ENCODE measurements around the gene SORBS1. TPM values are rescaled to one million over a fixed set of nuclear protein-coding genes. Genes with fewer than 3 reads are reported as not detected.
A peak's percentile ranks its signal among the peaks of the same experiment; 100 is the strongest.

SORBS1 gene
- total RNA-seq, 1 donor from 2014 or later: 30.7 TPM

DNA sequence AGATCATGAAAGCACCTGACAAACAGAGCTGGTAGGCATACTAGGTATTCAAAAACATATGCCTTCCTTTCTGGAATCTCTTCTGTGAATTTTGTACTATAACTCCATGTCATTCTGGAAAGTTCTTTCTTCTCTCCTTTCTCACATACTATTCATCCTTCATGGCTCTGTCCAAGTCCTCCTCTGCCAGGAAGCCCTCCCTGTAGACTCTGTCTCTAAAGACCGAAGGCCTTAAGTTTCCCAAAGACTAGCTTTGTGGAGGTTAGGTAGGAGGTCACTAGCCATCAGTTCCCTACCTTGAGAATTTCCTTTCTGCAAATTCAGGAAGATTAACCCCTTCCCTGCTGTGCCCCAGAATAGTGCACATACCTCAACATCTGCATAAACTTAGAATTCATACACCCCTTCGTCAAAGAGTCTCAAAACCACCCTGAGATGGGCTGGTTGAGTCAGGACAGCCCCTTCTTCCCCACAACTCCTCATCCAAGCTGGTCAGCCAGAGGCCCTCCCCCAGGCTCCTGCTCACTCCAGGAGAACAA is 20.6 kb downstream of the SORBS1 start:
- Mint-ChIP-seq H3K9me3 (ENCODE audit: low read depth) (no peaks in the 10 kb centered on the region), H3K27me3 (no peaks in the 10 kb centered on the region), H3K4me3 (ENCODE audit: low read depth) (no peak overlapping the region), H3K36me3 (ENCODE audit: insufficient read depth) (no peaks in the 10 kb centered on the region), H3K27ac (no peak overlapping the region), H3K4me1 (ENCODE audit: low read depth) (peaks cover 73% of the 10 kb centered on the region)
- TF ChIP-seq, protein P1, sequence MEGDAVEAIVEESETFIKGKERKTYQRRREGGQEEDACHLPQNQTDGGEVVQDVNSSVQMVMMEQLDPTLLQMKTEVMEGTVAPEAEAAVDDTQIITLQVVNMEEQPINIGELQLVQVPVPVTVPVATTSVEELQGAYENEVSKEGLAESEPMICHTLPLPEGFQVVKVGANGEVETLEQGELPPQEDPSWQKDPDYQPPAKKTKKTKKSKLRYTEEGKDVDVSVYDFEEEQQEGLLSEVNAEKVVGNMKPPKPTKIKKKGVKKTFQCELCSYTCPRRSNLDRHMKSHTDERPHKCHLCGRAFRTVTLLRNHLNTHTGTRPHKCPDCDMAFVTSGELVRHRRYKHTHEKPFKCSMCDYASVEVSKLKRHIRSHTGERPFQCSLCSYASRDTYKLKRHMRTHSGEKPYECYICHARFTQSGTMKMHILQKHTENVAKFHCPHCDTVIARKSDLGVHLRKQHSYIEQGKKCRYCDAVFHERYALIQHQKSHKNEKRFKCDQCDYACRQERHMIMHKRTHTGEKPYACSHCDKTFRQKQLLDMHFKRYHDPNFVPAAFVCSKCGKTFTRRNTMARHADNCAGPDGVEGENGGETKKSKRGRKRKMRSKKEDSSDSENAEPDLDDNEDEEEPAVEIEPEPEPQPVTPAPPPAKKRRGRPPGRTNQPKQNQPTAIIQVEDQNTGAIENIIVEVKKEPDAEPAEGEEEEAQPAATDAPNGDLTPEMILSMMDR (IDR thresholded peaks at IDR 0.05; ENCODE audit: unreplicated experiment): no peak
- DNase-seq (ENCODE audit: low spot score, unreplicated experiment): no peak

DNA sequence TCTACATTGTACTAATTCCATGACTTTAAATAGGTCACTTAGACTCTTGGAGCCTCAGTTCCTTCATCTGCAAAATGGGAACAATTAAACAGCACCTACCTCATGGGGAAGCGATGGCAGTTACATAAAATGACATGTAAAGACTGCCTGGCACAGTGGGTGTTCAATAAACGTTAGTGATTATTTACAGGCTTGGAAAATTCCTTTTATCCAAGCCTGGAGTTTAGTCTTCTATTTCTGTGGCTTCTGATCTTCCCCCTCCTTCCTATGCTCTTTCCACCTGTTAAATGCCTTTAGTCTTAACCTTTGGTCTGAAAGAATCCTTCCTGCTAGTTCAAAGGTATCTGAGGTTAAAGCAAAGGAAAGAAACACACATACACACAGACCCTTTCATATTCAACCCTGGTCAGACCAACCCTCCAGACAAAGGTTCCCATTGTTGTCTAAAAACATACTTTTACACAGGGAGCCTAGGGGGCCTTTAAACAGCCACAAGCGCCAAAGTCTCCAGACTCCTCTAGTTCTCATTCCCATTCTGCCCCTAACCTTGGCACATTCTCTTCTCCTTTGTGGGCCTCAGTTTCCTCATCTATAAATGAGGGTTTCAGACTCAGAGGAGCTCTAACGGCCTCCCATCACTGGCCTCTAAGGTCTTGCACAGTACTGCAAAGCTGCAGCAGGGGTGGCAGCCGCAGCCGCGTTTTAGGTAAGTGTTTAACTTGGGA is 21.4 kb downstream of the SORBS1 start:
- Mint-ChIP-seq H3K4me3 (ENCODE audit: low read depth) (no peak overlapping the region), H3K27ac (peak overlapping the region; percentile 88), H3K4me1 (ENCODE audit: low read depth) (peaks cover 73% of the 10 kb centered on the region), H3K36me3 (ENCODE audit: insufficient read depth) (no peaks in the 10 kb centered on the region), H3K9me3 (ENCODE audit: low read depth) (no peaks in the 10 kb centered on the region), H3K27me3 (no peaks in the 10 kb centered on the region)
- TF ChIP-seq, protein P1 (IDR thresholded peaks at IDR 0.05; ENCODE audit: unreplicated experiment): no peak
- DNase-seq (ENCODE audit: low spot score, unreplicated experiment): no peak

DNA sequence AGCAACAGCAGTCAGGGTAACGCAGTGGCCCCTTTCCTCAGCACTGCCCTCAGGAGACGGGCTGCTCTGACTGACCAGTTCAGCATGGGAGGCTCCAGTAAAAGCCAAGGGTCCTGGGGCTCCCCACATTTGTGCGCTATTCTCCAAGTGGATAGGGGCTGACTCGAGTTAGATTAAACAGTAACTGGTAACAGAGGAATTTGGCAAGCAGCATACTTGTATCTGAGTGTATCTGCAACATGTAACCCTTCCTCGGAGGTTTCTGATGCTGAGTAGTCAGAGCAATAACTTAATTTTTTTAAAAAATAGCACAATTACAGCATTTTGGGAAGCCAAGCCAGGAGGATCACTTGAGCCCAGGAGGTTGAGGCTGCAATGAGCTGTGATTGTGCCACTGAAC is 22.8 kb downstream of the SORBS1 start:
- DNase-seq (ENCODE audit: low spot score, unreplicated experiment): no peak
- peaks cover 63% of the 10 kb centered on the region for H3K4me1 Mint-ChIP-seq (ENCODE audit: low read depth)
- TF ChIP-seq, protein P1 (IDR thresholded peaks at IDR 0.05; ENCODE audit: unreplicated experiment): no peak
- H3K36me3 Mint-ChIP-seq (ENCODE audit: insufficient read depth): no peaks in the 10 kb centered on the region
- no peaks in the 10 kb centered on the region for H3K9me3 Mint-ChIP-seq (ENCODE audit: low read depth)
- H3K27ac Mint-ChIP-seq: peak overlapping the region; percentile 56
- H3K27me3 Mint-ChIP-seq: no peaks in the 10 kb centered on the region
- H3K4me3 Mint-ChIP-seq (ENCODE audit: low read depth): no peak overlapping the region

DNA sequence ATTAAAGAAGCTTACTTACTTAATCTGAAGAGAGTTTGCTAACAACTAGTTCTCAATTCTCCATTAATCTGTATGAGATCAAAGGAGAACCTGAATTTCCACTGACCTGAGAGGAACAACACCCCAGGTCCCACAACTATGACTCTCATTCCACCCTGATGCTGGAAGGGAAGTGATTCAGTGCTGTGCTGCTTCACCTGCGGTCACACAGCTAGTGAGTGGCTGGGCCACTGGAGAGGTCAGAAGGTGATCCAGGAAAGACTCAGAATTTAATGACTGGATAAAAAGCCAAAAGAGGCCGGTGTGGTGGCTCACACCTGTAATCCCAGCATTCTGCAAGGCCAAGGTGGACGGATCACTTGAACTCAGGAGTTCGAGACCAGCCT is 23.6 kb downstream of the SORBS1 start:
- Mint-ChIP-seq H3K27me3 (no peaks in the 10 kb centered on the region), H3K36me3 (ENCODE audit: insufficient read depth) (no peaks in the 10 kb centered on the region), H3K27ac (no peak overlapping the region), H3K4me3 (ENCODE audit: low read depth) (no peak overlapping the region), H3K4me1 (ENCODE audit: low read depth) (peaks cover 54% of the 10 kb centered on the region), H3K9me3 (ENCODE audit: low read depth) (no peaks in the 10 kb centered on the region)
- TF ChIP-seq, protein P1 (IDR thresholded peaks at IDR 0.05; ENCODE audit: unreplicated experiment): no peak
- DNase-seq (ENCODE audit: low spot score, unreplicated experiment): no peak

DNA sequence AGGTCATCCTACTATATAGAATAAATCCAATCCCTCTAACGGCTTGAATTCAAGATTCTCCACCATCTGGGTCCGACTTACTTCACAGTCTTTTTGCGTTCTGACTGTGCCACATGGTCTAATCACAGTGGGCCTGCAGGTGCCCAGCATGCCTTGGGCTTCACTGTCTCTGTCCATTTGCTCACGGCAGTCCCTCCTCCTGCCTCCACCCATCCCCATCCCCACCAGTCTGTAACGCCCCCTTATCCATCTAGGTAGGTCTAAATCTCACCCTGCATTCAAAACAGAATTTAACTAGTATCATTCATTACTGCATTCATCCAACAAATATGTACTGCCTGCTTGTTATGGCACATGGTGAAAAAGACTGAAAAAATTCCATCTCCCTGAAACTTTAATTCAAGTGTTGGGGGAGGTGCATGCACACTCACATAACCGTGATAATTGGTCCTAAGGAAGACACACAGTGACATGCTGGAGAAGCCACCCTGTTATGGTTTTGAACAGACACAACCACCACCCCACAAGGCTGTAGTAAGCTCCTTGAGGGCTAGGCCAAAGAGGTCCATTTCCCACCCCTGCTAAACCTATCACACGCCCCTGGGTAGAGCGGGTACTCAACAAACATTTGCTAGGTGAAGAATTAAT is 24.2 kb downstream of the SORBS1 start:
- H3K4me3 Mint-ChIP-seq (ENCODE audit: low read depth): no peak overlapping the region

More for the DNA sequence above, 24.2 kb downstream of the SORBS1 start:
- TF ChIP-seq, protein P1 (IDR thresholded peaks at IDR 0.05; ENCODE audit: unreplicated experiment): no peak
- no peak overlapping the region for H3K27ac Mint-ChIP-seq
- H3K36me3 Mint-ChIP-seq (ENCODE audit: insufficient read depth): no peaks in the 10 kb centered on the region
- no peaks in the 10 kb centered on the region for H3K27me3 Mint-ChIP-seq
- peaks cover 51% of the 10 kb centered on the region for H3K4me1 Mint-ChIP-seq (ENCODE audit: low read depth)
- no peak for DNase-seq (ENCODE audit: low spot score, unreplicated experiment)
- no peaks in the 10 kb centered on the region for H3K9me3 Mint-ChIP-seq (ENCODE audit: low read depth)

All from progenitor cell of endocrine pancreas (in vitro differentiated cells).